GM12878 (cell line): Measurements from ENCODE around the gene GPR18. TPM values are rescaled to one million over a fixed set of nuclear protein-coding genes. Genes with fewer than 3 reads are reported as not detected.

ENCODE experiments used
- BCL11A ChIP-seq: IDR thresholded peaks from 2 replicates; pipeline ENCODE4 v1.6.1; 2011; ENCODE audit warnings: low read depth, low read length
- BCL3 ChIP-seq: IDR thresholded peaks from 2 replicates; pipeline ENCODE4 v1.6.1; 2011; ENCODE audit warnings: borderline replicate concordance, low read depth, mild to moderate bottlenecking, moderate library complexity, low read length; ENCODE audit not compliant: insufficient read depth, poor library complexity, severe bottlenecking
- BMI1 ChIP-seq: fragments of 450-650 bp; IDR thresholded peaks from 2 replicates; pipeline ENCODE4 v1.6.1; 2016; ENCODE audit warnings: mild to moderate bottlenecking, moderate library complexity, borderline replicate concordance
- CBFB ChIP-seq: IDR thresholded peaks from 2 replicates; pipeline ENCODE4 v1.6.1; 2016; ENCODE audit warnings: antibody characterized with exemption, low read depth
- CBX5 ChIP-seq: sonication (generic); IDR thresholded peaks from 2 replicates; pipeline ENCODE4 v1.6.1; 2016; ENCODE audit warnings: low read depth, moderate library complexity, mild to moderate bottlenecking, inconsistent platforms
- CEBPB ChIP-seq, 2 experiments: fragments of 150-350 bp in 1 of 2; IDR thresholded peaks; 2 replicates each; pipeline ENCODE4 v1.6.1; 2012 to 2014; ENCODE audit warnings: low read depth in 2 of 2, low read length in 2 of 2, borderline replicate concordance in 1 of 2, inconsistent platforms in 1 of 2
- CHD4 ChIP-seq: fragments of 200-600 bp; sonication (generic); IDR thresholded peaks from 2 replicates; pipeline ENCODE4 v1.6.1; 2016; ENCODE audit warnings: mild to moderate bottlenecking
- CREM ChIP-seq: IDR thresholded peaks from 2 replicates; pipeline ENCODE4 v1.6.1; 2014; ENCODE audit warnings: antibody characterized with exemption, low read depth
- EED ChIP-seq: sonication (generic); IDR thresholded peaks from 2 replicates; pipeline ENCODE4 v1.6.1; 2016; ENCODE audit warnings: antibody characterized with exemption, low read depth
- FOXM1 ChIP-seq: IDR thresholded peaks from 2 replicates; pipeline ENCODE4 v1.6.1; 2012; ENCODE audit warnings: low read depth, mild to moderate bottlenecking, inconsistent platforms, low read length, moderate library complexity
- GABPA ChIP-seq: IDR thresholded peaks from 2 replicates; pipeline ENCODE4 v1.6.1; 2014; ENCODE audit warnings: antibody characterized with exemption, low read depth, mild to moderate bottlenecking, inconsistent platforms
- IKZF1 ChIP-seq: fragments of 450-650 bp; conservative IDR thresholded peaks from 2 replicates; pipeline ENCODE4 v1.6.1; 2017; ENCODE audit warnings: antibody characterized with exemption, mild to moderate bottlenecking
- IKZF2 ChIP-seq, 2 experiments: fragments of 450-650 bp; IDR thresholded peaks; 2 replicates each; pipeline ENCODE4 v1.6.1; 2017; ENCODE audit warnings: mild to moderate bottlenecking in 2 of 2, moderate library complexity in 2 of 2
- IRF3 ChIP-seq: fragments of 450-650 bp; IDR thresholded peaks from 2 replicates; pipeline ENCODE4 v1.6.1; 2014; ENCODE audit warnings: mild to moderate bottlenecking
- MEF2A ChIP-seq: IDR thresholded peaks from 2 replicates; pipeline ENCODE4 v1.6.1; 2011; ENCODE audit warnings: low read depth, mild to moderate bottlenecking, low read length, moderate library complexity; ENCODE audit not compliant: insufficient read depth
- NBN ChIP-seq: fragments of 450-650 bp; IDR thresholded peaks from 2 replicates; pipeline ENCODE4 v1.6.1; 2016
- PML ChIP-seq: IDR thresholded peaks from 2 replicates; pipeline ENCODE4 v1.6.1; 2012; ENCODE audit warnings: low read length, inconsistent platforms
- RAD21 ChIP-seq: IDR thresholded peaks from 2 replicates; pipeline ENCODE4 v1.6.1; 2011; ENCODE audit warnings: mild to moderate bottlenecking, low read depth, low read length, moderate library complexity; ENCODE audit not compliant: insufficient read depth
- RUNX3 ChIP-seq: IDR thresholded peaks from 2 replicates; pipeline ENCODE4 v1.6.1; 2012; ENCODE audit warnings: low read length, inconsistent platforms
- SIX5 ChIP-seq: IDR thresholded peaks from 2 replicates; pipeline ENCODE4 v1.6.1; 2011; ENCODE audit warnings: mild to moderate bottlenecking, low read depth, low read length, moderate library complexity; ENCODE audit not compliant: severe bottlenecking
- SMARCA5 ChIP-seq: fragments of 450-650 bp; IDR thresholded peaks from 2 replicates; pipeline ENCODE4 v1.6.1; 2017; ENCODE audit warnings: mild to moderate bottlenecking
- ZBED1 ChIP-seq: IDR thresholded peaks from 2 replicates; pipeline ENCODE4 v1.6.1; 2016; ENCODE audit warnings: borderline replicate concordance
- ZNF217 ChIP-seq: fragments of 450-650 bp; IDR thresholded peaks from 2 replicates; pipeline ENCODE4 v1.6.1; 2017; ENCODE audit warnings: antibody characterized with exemption, mild to moderate bottlenecking
- polyA plus RNA-seq, 11 experiments: library from polyadenylated mRNA; depleted of rRNA in 4 of 11; unstranded in 6 of 11; stranded (reverse) in 5 of 11; fragments of >200 nt; fragmentation: Nextera tagmentation in 4 of 11; fragmentation: Illumina TruSeq in 1 of 11; extraction: Ambion mirVana in 4 of 11; extraction: Trizol in 1 of 11; gene quantifications; 1 replicate in 1 of 11; 2 replicates in 10 of 11; pipeline versions ENCODE4 v1.2.1 to v1.2.3, GENCODE V29; 2011 to 2016; ENCODE audit warnings: inconsistent platforms in 2 of 11, missing spikeins in 2 of 11, low read depth in 1 of 11
- total RNA-seq, 4 experiments: library from RNA; depleted of rRNA in 3 of 4; stranded (reverse); fragments of >200 nt in 3 of 4; fragmentation: Illumina TruSeq in 1 of 4; extraction: Trizol in 1 of 4; gene quantifications; 2 replicates each; pipeline versions ENCODE4 v1.2.1 to v1.2.3, GENCODE V29; 2013 to 2021
- TF ChIP-seq, protein P1 (sequence below), 3 experiments: IDR thresholded peaks in 2 of 3; conservative IDR thresholded peaks in 1 of 3; 2 replicates each; pipeline ENCODE4 v1.5.1; 2011; ENCODE audit warnings: low read depth in 3 of 3, low read length in 3 of 3, mild to moderate bottlenecking in 3 of 3, control low read depth in 2 of 3, moderate library complexity in 2 of 3, inconsistent platforms in 1 of 3, mixed read lengths in 1 of 3; ENCODE audit not compliant: control insufficient read depth in 2 of 3, insufficient read depth in 1 of 3; ENCODE audit errors: extremely low read depth in 1 of 3
- TF ChIP-seq, protein P2 (sequence below): IDR thresholded peaks from 2 replicates; pipeline ENCODE4 v1.6.1; 2012; ENCODE audit warnings: low read length, inconsistent platforms

Gene GPR18
- total and polyA plus RNA-seq, 10 of the 15 experiments (the other 5 are each of a cell fraction or from before 2014, with no cell fraction given), result 3.3 to 12.9 (median 5.2) TPM

GRCh38 chr13:99282264-99283231 is 24.4 kb upstream of the GPR18 start (continued):
- TF ChIP-seq IKZF1 (peak; percentile 74), CBFB (0 out of 2 replicates have a peak, but pooled peaks have one; percentile 14), RAD21 (no peak), EED (peak; percentile 45; the same call in 1 of the 2 replicates), RUNX3 (peak; percentile 81), BCL3 (peak; percentile 64), CEBPB (IDR thresholded peaks at IDR 0.05; ENCODE audit: borderline replicate concordance in 1 of 2, low read depth in 2 of 2, low read length in 2 of 2) (0 out of 4 replicates have a peak, but pooled peaks of 1 of the 2 experiments have one; percentile 37), PML (peak; percentile 41; the same call in 1 of the 2 replicates), CREM (peak; percentile 75), SIX5 (no peak), BMI1 (peak; percentile 44; the same call in 1 of the 2 replicates), NBN (0 out of 2 replicates have a peak, but pooled peaks have one; percentile 63), GABPA (0 out of 2 replicates have a peak, but pooled peaks have one; percentile 27), CHD4 (0 out of 2 replicates have a peak, but pooled peaks have one; percentile 49), IKZF2 (IDR thresholded peaks at IDR 0.05) (peak; percentile 89 to 94), MEF2A (peak; percentile 95), SMARCA5 (peak; percentile 63; the same call in 1 of the 2 replicates), IRF3 (no peak), ZNF217 (peak; percentile 65), ZBED1 (no peak), BCL11A (peak; percentile 72; the same call in 1 of the 2 replicates), CBX5 (peak; percentile 70; the same call in 1 of the 2 replicates), FOXM1 (peak; percentile 96)
- TF ChIP-seq, protein P1, sequence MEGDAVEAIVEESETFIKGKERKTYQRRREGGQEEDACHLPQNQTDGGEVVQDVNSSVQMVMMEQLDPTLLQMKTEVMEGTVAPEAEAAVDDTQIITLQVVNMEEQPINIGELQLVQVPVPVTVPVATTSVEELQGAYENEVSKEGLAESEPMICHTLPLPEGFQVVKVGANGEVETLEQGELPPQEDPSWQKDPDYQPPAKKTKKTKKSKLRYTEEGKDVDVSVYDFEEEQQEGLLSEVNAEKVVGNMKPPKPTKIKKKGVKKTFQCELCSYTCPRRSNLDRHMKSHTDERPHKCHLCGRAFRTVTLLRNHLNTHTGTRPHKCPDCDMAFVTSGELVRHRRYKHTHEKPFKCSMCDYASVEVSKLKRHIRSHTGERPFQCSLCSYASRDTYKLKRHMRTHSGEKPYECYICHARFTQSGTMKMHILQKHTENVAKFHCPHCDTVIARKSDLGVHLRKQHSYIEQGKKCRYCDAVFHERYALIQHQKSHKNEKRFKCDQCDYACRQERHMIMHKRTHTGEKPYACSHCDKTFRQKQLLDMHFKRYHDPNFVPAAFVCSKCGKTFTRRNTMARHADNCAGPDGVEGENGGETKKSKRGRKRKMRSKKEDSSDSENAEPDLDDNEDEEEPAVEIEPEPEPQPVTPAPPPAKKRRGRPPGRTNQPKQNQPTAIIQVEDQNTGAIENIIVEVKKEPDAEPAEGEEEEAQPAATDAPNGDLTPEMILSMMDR (IDR thresholded peaks at IDR 0.05 in 2 of 3, conservative IDR thresholded peaks at IDR 0.05 in 1 of 3; ENCODE audit: control insufficient read depth in 2 of 3, extremely low read depth in 1 of 3, insufficient read depth in 1 of 3, low read depth in 3 of 3, low read length in 3 of 3), result no peak
- TF ChIP-seq, protein P2, sequence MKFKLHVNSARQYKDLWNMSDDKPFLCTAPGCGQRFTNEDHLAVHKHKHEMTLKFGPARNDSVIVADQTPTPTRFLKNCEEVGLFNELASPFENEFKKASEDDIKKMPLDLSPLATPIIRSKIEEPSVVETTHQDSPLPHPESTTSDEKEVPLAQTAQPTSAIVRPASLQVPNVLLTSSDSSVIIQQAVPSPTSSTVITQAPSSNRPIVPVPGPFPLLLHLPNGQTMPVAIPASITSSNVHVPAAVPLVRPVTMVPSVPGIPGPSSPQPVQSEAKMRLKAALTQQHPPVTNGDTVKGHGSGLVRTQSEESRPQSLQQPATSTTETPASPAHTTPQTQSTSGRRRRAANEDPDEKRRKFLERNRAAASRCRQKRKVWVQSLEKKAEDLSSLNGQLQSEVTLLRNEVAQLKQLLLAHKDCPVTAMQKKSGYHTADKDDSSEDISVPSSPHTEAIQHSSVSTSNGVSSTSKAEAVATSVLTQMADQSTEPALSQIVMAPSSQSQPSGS, result peak; percentile 92
